ENCODE data around the gene NFATC3.
"Not testable (repeated sequence)": the region's sequence is repeated elsewhere in the genome, so short reads cannot be mapped to it uniquely, and the experiment has no call there.

Gene NFATC3

GRCh38 chr16:68083861-68084503 is 1.2 kb upstream of the NFATC3 start:
- H3K9me3 ChIP-seq (ENCODE audit: control insufficient read depth, low read depth, low read length) = no peaks in the 10 kb centered on the region
- peak overlapping the region; percentile 93 for H3K9ac ChIP-seq (ENCODE audit: low read length)
- H3K27ac ChIP-seq (ENCODE audit: low read length) = peak overlapping the region; percentile 37
- peaks cover 9% of the 10 kb centered on the region for H3K4me1 ChIP-seq (ENCODE audit: control insufficient read depth, low read depth, low read length)
- H3K36me3 ChIP-seq (ENCODE audit: control insufficient read depth, low read depth, low read length) = no peaks in the 10 kb centered on the region
- H3K27me3 ChIP-seq (ENCODE audit: control insufficient read depth, insufficient read depth, low read length) = no peaks in the 10 kb centered on the region
- H3K4me3 ChIP-seq (ENCODE audit: low read length) = peak overlapping the region; percentile 84

DNA sequence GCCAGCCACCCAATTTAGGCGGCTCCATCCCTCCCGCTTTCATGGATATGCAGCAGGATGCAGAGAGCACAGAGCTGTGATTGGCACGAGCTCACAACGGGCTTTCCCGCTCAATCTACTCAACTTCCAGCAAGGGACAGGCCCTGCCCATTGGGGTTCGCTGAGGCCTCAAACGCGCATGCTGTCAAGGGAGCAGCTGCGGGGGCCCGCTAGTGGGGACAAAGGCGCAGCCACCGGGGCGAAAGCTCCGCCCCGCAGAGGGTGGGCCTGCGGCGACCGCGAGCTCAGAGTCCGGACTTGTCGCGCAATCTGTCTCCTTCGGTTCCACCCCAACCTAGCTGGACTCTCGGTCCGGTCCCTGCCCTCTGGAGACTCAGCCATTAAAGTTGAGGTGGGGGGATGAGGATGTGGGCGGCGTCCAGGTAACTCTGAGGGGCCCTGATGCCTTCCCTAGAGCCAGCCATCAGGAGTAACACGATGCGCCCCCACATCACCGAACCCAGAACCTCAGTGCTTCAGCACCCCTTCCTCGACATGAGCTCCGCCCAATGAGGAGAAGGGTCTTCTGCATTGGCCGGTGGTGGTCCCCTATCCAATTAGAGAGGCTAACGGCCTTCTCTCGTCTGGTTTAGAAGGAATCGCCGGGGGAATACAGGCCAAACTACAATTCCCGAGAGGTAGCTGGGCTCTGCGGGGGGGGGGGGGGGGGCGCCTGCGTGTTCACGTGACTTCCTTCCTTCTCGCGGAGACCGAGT is 489 bp upstream of the NFATC3 start:
- H3K4me1 ChIP-seq (ENCODE audit: control insufficient read depth, low read depth, low read length) = peaks cover 9% of the 10 kb centered on the region
- H3K27ac ChIP-seq (ENCODE audit: low read length) = peak overlapping the region; percentile 91
- H3K4me3 ChIP-seq (ENCODE audit: low read length) = peak overlapping the region; percentile 84
- H3K36me3 ChIP-seq (ENCODE audit: control insufficient read depth, low read depth, low read length) = no peaks in the 10 kb centered on the region
- H3K9ac ChIP-seq (ENCODE audit: low read length) = peak overlapping the region; percentile 93
- H3K27me3 ChIP-seq (ENCODE audit: control insufficient read depth, insufficient read depth, low read length) = no peaks in the 10 kb centered on the region
- H3K9me3 ChIP-seq (ENCODE audit: control insufficient read depth, low read depth, low read length) = no peaks in the 10 kb centered on the region

- peak overlapping the region; percentile 85 for H3K9ac ChIP-seq (ENCODE audit: low read length)
- H3K36me3 ChIP-seq (ENCODE audit: control insufficient read depth, low read depth, low read length) = no peaks in the 10 kb centered on the region
- peak overlapping the region; percentile 73 for H3K4me3 ChIP-seq (ENCODE audit: low read length)
- no peaks in the 10 kb centered on the region for H3K9me3 ChIP-seq (ENCODE audit: control insufficient read depth, low read depth, low read length)
- peaks cover 9% of the 10 kb centered on the region for H3K4me1 ChIP-seq (ENCODE audit: control insufficient read depth, low read depth, low read length)
- H3K27me3 ChIP-seq (ENCODE audit: control insufficient read depth, insufficient read depth, low read length) = no peaks in the 10 kb centered on the region
- H3K27ac ChIP-seq (ENCODE audit: low read length) = no peak overlapping the region
These were observed 1.2 kb downstream of the NFATC3 start for GRCh38 chr16:68086336-68086841.

DNA sequence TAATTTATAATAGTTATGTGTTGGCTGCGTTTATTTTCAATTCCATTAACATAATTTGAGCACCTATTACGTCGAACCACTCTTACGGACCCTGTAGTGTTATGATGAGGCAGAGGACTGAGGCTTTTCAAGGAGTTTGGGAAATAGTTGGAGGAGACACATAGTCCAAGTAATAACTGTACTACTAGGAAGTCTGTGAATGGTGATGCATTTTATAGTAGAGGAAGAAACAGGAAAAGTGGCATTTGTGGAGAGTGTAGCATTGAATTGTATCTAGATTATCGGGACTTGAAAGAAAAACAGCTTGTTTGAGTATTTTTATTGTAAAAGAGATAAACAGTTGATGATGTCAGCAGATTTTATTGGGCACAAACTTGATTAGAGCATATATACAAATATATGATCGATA is 1.7 kb downstream of the NFATC3 start:
- H3K4me3 ChIP-seq (ENCODE audit: low read length) = peak overlapping the region; percentile 73
- no peak overlapping the region for H3K27ac ChIP-seq (ENCODE audit: low read length)
- no peaks in the 10 kb centered on the region for H3K36me3 ChIP-seq (ENCODE audit: control insufficient read depth, low read depth, low read length)
- H3K9me3 ChIP-seq (ENCODE audit: control insufficient read depth, low read depth, low read length) = no peaks in the 10 kb centered on the region
- peaks cover 9% of the 10 kb centered on the region for H3K4me1 ChIP-seq (ENCODE audit: control insufficient read depth, low read depth, low read length)
- no peaks in the 10 kb centered on the region for H3K27me3 ChIP-seq (ENCODE audit: control insufficient read depth, insufficient read depth, low read length)
- peak overlapping the region; percentile 85 for H3K9ac ChIP-seq (ENCODE audit: low read length)

- no peak overlapping the region for H3K27ac ChIP-seq (ENCODE audit: low read length)
- no peak overlapping the region for H3K9ac ChIP-seq (ENCODE audit: low read length)
- no peaks in the 10 kb centered on the region for H3K36me3 ChIP-seq (ENCODE audit: control insufficient read depth, low read depth, low read length)
- no peaks in the 10 kb centered on the region for H3K27me3 ChIP-seq (ENCODE audit: control insufficient read depth, insufficient read depth, low read length)
- H3K9me3 ChIP-seq (ENCODE audit: control insufficient read depth, low read depth, low read length) = no peaks in the 10 kb centered on the region
- no peak overlapping the region for H3K4me3 ChIP-seq (ENCODE audit: low read length)
- H3K4me1 ChIP-seq (ENCODE audit: control insufficient read depth, low read depth, low read length) = peaks cover 9% of the 10 kb centered on the region
These were observed 2.5 kb downstream of the NFATC3 start for GRCh38 chr16:68087688-68088087.

GRCh38 chr16:68088130-68088972 is 3.2 kb downstream of the NFATC3 start:
- Histone ChIP-seq H3K4me1 (ENCODE audit: control insufficient read depth, low read depth, low read length) (peaks cover 8% of the 10 kb centered on the region), H3K27me3 (ENCODE audit: control insufficient read depth, insufficient read depth, low read length) (no peaks in the 10 kb centered on the region), H3K4me3 (ENCODE audit: low read length) (no peak overlapping the region), H3K9ac (ENCODE audit: low read length) (no peak overlapping the region), H3K9me3 (ENCODE audit: control insufficient read depth, low read depth, low read length) (no peaks in the 10 kb centered on the region), H3K36me3 (ENCODE audit: control insufficient read depth, low read depth, low read length) (no peaks in the 10 kb centered on the region), H3K27ac (ENCODE audit: low read length) (no peak overlapping the region)

DNA sequence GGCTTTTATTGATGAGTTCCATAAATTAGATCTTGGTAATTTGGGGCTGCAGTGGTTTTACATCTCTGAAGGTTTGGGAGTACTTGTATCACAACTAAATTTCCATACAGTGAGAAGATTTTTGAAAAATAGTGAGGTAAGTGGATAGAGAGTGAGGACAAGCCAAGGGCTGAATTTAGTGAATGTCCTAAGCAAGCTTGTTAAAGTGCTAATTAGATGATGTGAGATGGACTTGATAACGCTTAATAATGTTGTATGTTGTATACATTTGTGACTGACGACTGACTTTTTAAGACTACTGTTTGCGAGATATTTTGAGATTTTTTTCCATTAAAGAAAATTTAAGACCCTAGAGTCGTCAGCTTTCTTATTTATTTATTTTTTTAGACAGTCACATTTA is 3.9 kb downstream of the NFATC3 start:
- Histone ChIP-seq H3K27ac (ENCODE audit: low read length) (no peak overlapping the region), H3K9ac (ENCODE audit: low read length) (no peak overlapping the region), H3K4me1 (ENCODE audit: control insufficient read depth, low read depth, low read length) (peaks cover 2% of the 10 kb centered on the region), H3K9me3 (ENCODE audit: control insufficient read depth, low read depth, low read length) (no peaks in the 10 kb centered on the region), H3K27me3 (ENCODE audit: control insufficient read depth, insufficient read depth, low read length) (no peaks in the 10 kb centered on the region), H3K4me3 (ENCODE audit: low read length) (no peak overlapping the region), H3K36me3 (ENCODE audit: control insufficient read depth, low read depth, low read length) (no peaks in the 10 kb centered on the region)

- H3K4me1 ChIP-seq (ENCODE audit: control insufficient read depth, low read depth, low read length) = peaks cover 10% of the 10 kb centered on the region
- no peak overlapping the region for H3K4me3 ChIP-seq (ENCODE audit: low read length)
- no peaks in the 10 kb centered on the region for H3K36me3 ChIP-seq (ENCODE audit: control insufficient read depth, low read depth, low read length)
- no peak overlapping the region for H3K9ac ChIP-seq (ENCODE audit: low read length)
- H3K9me3 ChIP-seq (ENCODE audit: control insufficient read depth, low read depth, low read length) = no peaks in the 10 kb centered on the region
- H3K27me3 ChIP-seq (ENCODE audit: control insufficient read depth, insufficient read depth, low read length) = no peaks in the 10 kb centered on the region
- no peak overlapping the region for H3K27ac ChIP-seq (ENCODE audit: low read length)
These were observed 5.0 kb downstream of the NFATC3 start for GRCh38 chr16:68090130-68090529.

DNA sequence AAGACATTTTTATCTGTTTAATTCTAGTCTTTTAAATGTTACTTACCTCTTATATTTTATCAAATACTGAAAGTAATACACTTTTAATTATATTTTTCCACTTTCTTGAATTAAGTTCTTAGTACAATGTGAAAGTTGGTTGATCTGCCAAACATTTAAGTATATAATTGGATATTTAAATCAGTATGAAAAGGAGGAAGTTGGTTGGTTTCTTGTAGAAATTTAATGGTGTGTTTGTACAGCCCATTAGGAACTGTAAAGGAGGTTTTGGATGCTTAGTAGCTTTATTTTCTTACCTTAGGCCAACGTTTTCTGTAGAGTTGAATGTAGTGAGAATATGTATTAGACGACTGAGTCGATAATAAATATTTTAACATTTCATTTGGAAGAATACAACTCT is 5.4 kb downstream of the NFATC3 start:
- Histone ChIP-seq H3K36me3 (ENCODE audit: control insufficient read depth, low read depth, low read length) (no peaks in the 10 kb centered on the region), H3K4me3 (ENCODE audit: low read length) (no peak overlapping the region), H3K9ac (ENCODE audit: low read length) (no peak overlapping the region), H3K9me3 (ENCODE audit: control insufficient read depth, low read depth, low read length) (no peaks in the 10 kb centered on the region), H3K27me3 (ENCODE audit: control insufficient read depth, insufficient read depth, low read length) (no peaks in the 10 kb centered on the region), H3K27ac (ENCODE audit: low read length) (no peak overlapping the region), H3K4me1 (ENCODE audit: control insufficient read depth, low read depth, low read length) (peaks cover 14% of the 10 kb centered on the region)

DNA sequence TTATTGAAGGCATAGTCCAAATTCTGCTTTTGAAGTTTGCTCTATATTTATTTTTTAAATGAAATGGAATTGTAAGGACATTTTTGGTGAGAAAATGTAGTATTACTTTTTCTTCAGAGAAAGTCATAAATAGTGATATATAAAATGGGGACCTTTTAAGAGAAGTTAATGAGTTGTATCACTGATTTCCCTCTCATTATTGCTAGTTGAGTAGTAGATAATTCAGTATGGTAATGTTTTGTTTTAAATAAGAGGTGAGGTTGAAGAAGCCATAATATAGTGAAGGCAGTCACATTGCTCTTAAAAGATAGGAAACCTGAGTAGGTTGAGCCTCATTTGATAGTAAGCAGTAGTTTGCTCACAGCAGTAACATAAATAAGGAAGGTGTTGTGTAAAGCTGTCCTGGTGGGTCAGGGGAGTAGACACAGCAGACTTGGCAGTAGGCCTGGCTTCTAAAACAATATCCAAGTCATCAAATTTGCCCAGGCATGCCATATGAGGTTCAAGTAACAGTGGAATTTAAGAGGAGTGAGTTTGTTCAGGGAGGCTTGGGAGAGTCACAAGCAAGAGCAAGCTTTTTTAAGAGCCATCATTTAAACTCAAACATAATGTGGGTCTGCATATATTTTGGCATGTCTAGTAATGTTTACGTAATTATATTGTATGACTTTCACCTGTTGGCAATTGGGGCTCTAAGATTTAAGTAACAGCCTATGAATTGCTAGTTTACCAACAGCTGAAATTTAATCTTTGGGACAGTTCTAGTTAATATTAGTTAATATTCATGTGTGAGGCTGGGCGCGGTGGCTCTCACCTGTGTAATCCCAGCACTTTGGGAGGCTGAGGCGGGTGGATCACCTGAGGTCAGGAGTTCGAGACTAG is 6.5 kb downstream of the NFATC3 start:
- Histone ChIP-seq H3K36me3 (ENCODE audit: control insufficient read depth, low read depth, low read length) (no peaks in the 10 kb centered on the region), H3K4me1 (ENCODE audit: control insufficient read depth, low read depth, low read length) (peaks cover 14% of the 10 kb centered on the region), H3K4me3 (ENCODE audit: low read length) (no peak overlapping the region), H3K27me3 (ENCODE audit: control insufficient read depth, insufficient read depth, low read length) (no peaks in the 10 kb centered on the region), H3K9me3 (ENCODE audit: control insufficient read depth, low read depth, low read length) (no peaks in the 10 kb centered on the region), H3K27ac (ENCODE audit: low read length) (no peak overlapping the region), H3K9ac (ENCODE audit: low read length) (no peak overlapping the region)

- H3K27ac ChIP-seq (ENCODE audit: low read length) = not testable (repeated sequence)
- peaks cover 14% of the 10 kb centered on the region for H3K4me1 ChIP-seq (ENCODE audit: control insufficient read depth, low read depth, low read length)
These were observed 7.1 kb downstream of the NFATC3 start for GRCh38 chr16:68092275-68092674.

More at GRCh38 chr16:68092275-68092674, 7.1 kb downstream of the NFATC3 start:
- H3K36me3 ChIP-seq (ENCODE audit: control insufficient read depth, low read depth, low read length); H3K9me3 ChIP-seq (ENCODE audit: control insufficient read depth, low read depth, low read length); H3K27me3 ChIP-seq (ENCODE audit: control insufficient read depth, insufficient read depth, low read length); H3K9ac ChIP-seq (ENCODE audit: low read length); H3K4me3 ChIP-seq (ENCODE audit: low read length): not testable (repeated sequence)

Measured in iPS-18a (cell line).